HG03045 (cell line): ENCODE measurements around the gene KIRREL2.
"Not testable (repeated sequence)": the region's sequence is repeated elsewhere in the genome, so short reads cannot be mapped to it uniquely, and the experiment has no call there.

Experiments used
- ATAC-seq: cut with Tn5 transposase; IDR thresholded peaks from one replicate; pipeline ENCODE4 v1.9.1; 2021; ENCODE audit warnings: mild to moderate bottlenecking, moderate library complexity; ENCODE audit not compliant: unreplicated experiment

KIRREL2 gene

GRCh38 chr19:35856546-35857149 lies at the start of gene KIRREL2:
KIRREL2 (plus strand) TSS chr19:35856911; CDS start chr19:35857120, 209 bp downstream.
- ATAC-seq, result no peak

- ATAC-seq, result no peak
Measured at GRCh38 chr19:35807633-35808032, 49.1 kb upstream of the KIRREL2 start.

- no peak for ATAC-seq
Measured at GRCh38 chr19:35811317-35812219, 45.1 kb upstream of the KIRREL2 start.

- no peak for ATAC-seq
Measured at GRCh38 chr19:35812220-35813042, 44.3 kb upstream of the KIRREL2 start, which contains the start of gene PRODH2. PRODH2 (minus strand) TSS chr19:35812845; CDS start chr19:35812805, 40 bp downstream.

GRCh38 chr19:35813043-35813890 lies 43.4 kb upstream of the KIRREL2 start:
- ATAC-seq, result no peak

- ATAC-seq, result no peak
Measured at GRCh38 chr19:35816262-35816661, 40.4 kb upstream of the KIRREL2 start.

GRCh38 chr19:35816846-35817245 lies 39.9 kb upstream of the KIRREL2 start:
- ATAC-seq, result no peak

GRCh38 chr19:35818445-35818844 lies 38.3 kb upstream of the KIRREL2 start:
- no peak for ATAC-seq

- no peak for ATAC-seq
Measured at GRCh38 chr19:35822579-35822978, 34.1 kb upstream of the KIRREL2 start.

GRCh38 chr19:35824150-35824549 lies 32.6 kb upstream of the KIRREL2 start:
- no peak for ATAC-seq

GRCh38 chr19:35828692-35829301 lies 27.9 kb upstream of the KIRREL2 start:
- no peak for ATAC-seq

GRCh38 chr19:35830986-35831385 lies 25.7 kb upstream of the KIRREL2 start:
- no peak for ATAC-seq

GRCh38 chr19:35832054-35832453 lies 24.7 kb upstream of the KIRREL2 start:
- no peak for ATAC-seq

- no peak for ATAC-seq
Measured at GRCh38 chr19:35833972-35834371, 22.7 kb upstream of the KIRREL2 start.

- ATAC-seq, result not testable (repeated sequence)
Measured at GRCh38 chr19:35836096-35836495, 20.6 kb upstream of the KIRREL2 start.

- no peak for ATAC-seq
Measured at GRCh38 chr19:35841961-35842595, 14.6 kb upstream of the KIRREL2 start.

- ATAC-seq, result no peak
Measured at GRCh38 chr19:35842666-35843272, 13.9 kb upstream of the KIRREL2 start.

GRCh38 chr19:35843676-35844481 lies 12.8 kb upstream of the KIRREL2 start:
- ATAC-seq, result no peak
